Panc1 (cell line): ENCODE results near the gene WDR93.

Source experiments
- CTCF ChIP-seq: fragments of 450-650 bp; IDR thresholded peaks from 2 replicates; pipeline ENCODE4 v1.5.1; 2017; ENCODE audit warnings: mild to moderate bottlenecking
- POLR2AphosphoS5 ChIP-seq: IDR thresholded peaks from 2 replicates; pipeline ENCODE4 v1.6.1; 2012; ENCODE audit warnings: mild to moderate bottlenecking, low read depth, low read length, moderate library complexity
- REST ChIP-seq, 2 experiments: IDR thresholded peaks; 2 replicates each; pipeline ENCODE4 v1.6.1; 2011 to 2012; ENCODE audit warnings: low read depth in 2 of 2, control low read depth in 1 of 2, low read length in 1 of 2, mild to moderate bottlenecking in 1 of 2, moderate library complexity in 1 of 2; ENCODE audit not compliant: insufficient read depth in 1 of 2
- SIN3A ChIP-seq: IDR thresholded peaks from 2 replicates; pipeline ENCODE4 v1.6.1; 2012; ENCODE audit warnings: low read depth, mild to moderate bottlenecking, low read length, moderate library complexity, borderline replicate concordance; ENCODE audit not compliant: insufficient read depth
- TCF7L2 ChIP-seq: IDR thresholded peaks from 2 replicates; pipeline ENCODE4 v1.6.1; 2011; ENCODE audit warnings: mild to moderate bottlenecking, low read depth, low read length, inconsistent platforms

GRCh38 chr15:89774492-89774891, 83.9 kb downstream of the WDR93 start:
- TF ChIP-seq CTCF (no peak), POLR2AphosphoS5 (no peak), REST (IDR thresholded peaks at IDR 0.05; ENCODE audit: insufficient read depth in 1 of 2, low read depth in 2 of 2, low read length in 1 of 2) (no peak), SIN3A (no peak), TCF7L2 (no peak)
